ENCODE data around the gene WSB2. TPM values are rescaled to one million over a fixed set of nuclear protein-coding genes. Genes with fewer than 3 reads are reported as not detected.

The WSB2 gene
- total and polyA plus RNA-seq, 2 experiments from 2014 or later, result 51.5 to 86.2 TPM

DNA sequence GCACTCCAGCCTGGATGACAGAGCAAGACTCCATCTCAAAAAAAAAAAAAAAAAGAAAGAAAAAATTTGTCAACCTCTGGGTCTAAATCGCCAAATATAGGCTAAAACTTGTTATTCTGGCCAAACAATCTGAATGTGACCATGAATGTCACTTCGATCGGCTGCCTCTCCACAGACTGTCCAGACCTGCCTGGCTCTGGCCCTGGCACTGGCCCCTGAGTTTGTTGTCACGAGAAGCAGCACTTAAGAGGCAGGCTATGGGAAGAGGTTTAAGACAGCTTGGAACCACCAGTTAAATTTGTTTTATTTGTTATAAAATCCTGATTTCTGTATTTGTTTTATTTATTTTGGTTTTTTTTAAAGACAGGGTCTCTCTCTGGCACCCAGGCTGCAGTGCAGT is 14.5 kb downstream of the WSB2 start:
- H3K4me1 ChIP-seq (ENCODE audit: insufficient read depth), result peaks cover under 1% of the 10 kb centered on the region
- H3K9me3 ChIP-seq (ENCODE audit: low read depth), result no peaks in the 10 kb centered on the region
- H4K20me1 ChIP-seq (ENCODE audit: insufficient read depth, poor library complexity, severe bottlenecking), result peaks cover 2% of the 10 kb centered on the region
- TF ChIP-seq EZH2 (IDR thresholded peaks at IDR 0.05; ENCODE audit: borderline replicate concordance) (no peak), EZH2phosphoT487 (IDR thresholded peaks at IDR 0.05; ENCODE audit: low read depth, severe bottlenecking, unreplicated experiment) (no peak)
- TF ChIP-seq, protein P1, sequence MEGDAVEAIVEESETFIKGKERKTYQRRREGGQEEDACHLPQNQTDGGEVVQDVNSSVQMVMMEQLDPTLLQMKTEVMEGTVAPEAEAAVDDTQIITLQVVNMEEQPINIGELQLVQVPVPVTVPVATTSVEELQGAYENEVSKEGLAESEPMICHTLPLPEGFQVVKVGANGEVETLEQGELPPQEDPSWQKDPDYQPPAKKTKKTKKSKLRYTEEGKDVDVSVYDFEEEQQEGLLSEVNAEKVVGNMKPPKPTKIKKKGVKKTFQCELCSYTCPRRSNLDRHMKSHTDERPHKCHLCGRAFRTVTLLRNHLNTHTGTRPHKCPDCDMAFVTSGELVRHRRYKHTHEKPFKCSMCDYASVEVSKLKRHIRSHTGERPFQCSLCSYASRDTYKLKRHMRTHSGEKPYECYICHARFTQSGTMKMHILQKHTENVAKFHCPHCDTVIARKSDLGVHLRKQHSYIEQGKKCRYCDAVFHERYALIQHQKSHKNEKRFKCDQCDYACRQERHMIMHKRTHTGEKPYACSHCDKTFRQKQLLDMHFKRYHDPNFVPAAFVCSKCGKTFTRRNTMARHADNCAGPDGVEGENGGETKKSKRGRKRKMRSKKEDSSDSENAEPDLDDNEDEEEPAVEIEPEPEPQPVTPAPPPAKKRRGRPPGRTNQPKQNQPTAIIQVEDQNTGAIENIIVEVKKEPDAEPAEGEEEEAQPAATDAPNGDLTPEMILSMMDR (IDR thresholded peaks at IDR 0.05; ENCODE audit: poor library complexity), result no peak
- no peaks in the 10 kb centered on the region for H3K27me3 ChIP-seq
- H3K9me2 ChIP-seq (replicated peaks; ENCODE audit: insufficient read depth), result no peaks in the 10 kb centered on the region
- DNase-seq (ENCODE audit: low spot score), result no peak
- no peak overlapping the region for H3K27ac ChIP-seq
- peaks cover 61% of the 10 kb centered on the region for H3K79me2 ChIP-seq
- H3K36me3 ChIP-seq (replicated peaks; ENCODE audit: insufficient read depth, low read depth), result no peaks in the 10 kb centered on the region
- H3K4me2 ChIP-seq, result no peak overlapping the region
- 97% methylated on average over 4 of the region's 4 CpGs for WGBS (ENCODE audit: low lambda C conversion rate, missing lambda C conversion rate)
- no peak overlapping the region for H3K4me3 ChIP-seq
- H2AFZ ChIP-seq, result no peak overlapping the region

DNA sequence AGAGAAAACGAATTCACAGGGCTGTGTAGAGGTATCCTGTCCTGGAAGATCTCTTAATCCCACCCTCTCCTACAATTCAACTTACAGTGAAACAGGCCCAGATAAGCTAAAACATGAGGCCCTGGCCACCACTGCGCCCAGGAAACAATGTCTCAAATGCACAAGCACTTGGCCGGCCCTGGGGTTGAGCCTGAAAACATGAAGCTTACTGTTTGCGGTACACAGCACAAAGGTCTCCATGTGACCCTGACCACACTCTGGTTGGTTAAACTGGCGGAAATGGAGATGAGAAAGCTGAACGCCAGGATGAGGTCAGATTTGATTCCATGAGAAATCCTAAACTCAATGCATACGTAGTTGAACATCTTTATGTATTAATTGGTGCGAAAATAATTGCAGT is 16.4 kb downstream of the WSB2 start:
- no peaks in the 10 kb centered on the region for H3K9me3 ChIP-seq (ENCODE audit: low read depth)
- no peak overlapping the region for H3K4me2 ChIP-seq
- H3K36me3 ChIP-seq (replicated peaks; ENCODE audit: insufficient read depth, low read depth), result no peaks in the 10 kb centered on the region
- DNase-seq (ENCODE audit: low spot score), result no peak
- H4K20me1 ChIP-seq (ENCODE audit: insufficient read depth, poor library complexity, severe bottlenecking), result peaks cover 2% of the 10 kb centered on the region
- 94% methylated on average over 8 of the region's 8 CpGs for WGBS (ENCODE audit: low lambda C conversion rate, missing lambda C conversion rate)
- H3K4me1 ChIP-seq (ENCODE audit: insufficient read depth), result no peaks in the 10 kb centered on the region
- peaks cover 44% of the 10 kb centered on the region for H3K79me2 ChIP-seq
- no peaks in the 10 kb centered on the region for H3K9me2 ChIP-seq (replicated peaks; ENCODE audit: insufficient read depth)
- no peaks in the 10 kb centered on the region for H3K27me3 ChIP-seq
- no peak overlapping the region for H2AFZ ChIP-seq
- TF ChIP-seq EZH2phosphoT487 (IDR thresholded peaks at IDR 0.05; ENCODE audit: low read depth, severe bottlenecking, unreplicated experiment), result no peak
- no peak overlapping the region for H3K4me3 ChIP-seq
- no peak overlapping the region for H3K27ac ChIP-seq

DNA sequence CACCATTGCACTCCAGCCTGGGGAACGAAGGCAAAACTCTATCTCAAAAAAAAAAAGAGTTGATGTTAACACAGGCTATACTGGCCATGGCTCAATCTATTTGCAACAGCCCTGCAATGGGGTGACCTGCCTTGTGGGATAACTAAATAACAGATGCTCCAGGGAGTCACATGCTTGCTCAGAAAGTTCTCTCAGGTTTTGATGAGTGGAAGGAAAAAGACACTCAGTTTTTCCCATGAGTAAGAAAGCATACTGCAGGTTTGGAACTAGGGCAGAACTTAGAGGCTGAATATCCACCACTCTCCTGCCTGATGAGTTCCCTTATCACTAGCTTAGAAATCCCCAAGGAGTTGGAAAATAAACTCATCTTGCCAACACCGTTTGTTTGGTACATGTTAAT is 16.9 kb downstream of the WSB2 start:
- H3K27ac ChIP-seq, result no peak overlapping the region
- peaks cover 2% of the 10 kb centered on the region for H4K20me1 ChIP-seq (ENCODE audit: insufficient read depth, poor library complexity, severe bottlenecking)
- H3K36me3 ChIP-seq (replicated peaks; ENCODE audit: insufficient read depth, low read depth), result no peaks in the 10 kb centered on the region
- H3K9me3 ChIP-seq (ENCODE audit: low read depth), result no peaks in the 10 kb centered on the region
- H3K4me1 ChIP-seq (ENCODE audit: insufficient read depth), result no peaks in the 10 kb centered on the region
- no peak overlapping the region for H3K4me3 ChIP-seq
- no peak for DNase-seq (ENCODE audit: low spot score)
- 89% methylated on average over 2 of the region's 2 CpGs for WGBS (ENCODE audit: low lambda C conversion rate, missing lambda C conversion rate)
- no peak overlapping the region for H2AFZ ChIP-seq
- H3K9me2 ChIP-seq (replicated peaks; ENCODE audit: insufficient read depth), result no peaks in the 10 kb centered on the region
- H3K79me2 ChIP-seq, result peaks cover 39% of the 10 kb centered on the region
- H3K4me2 ChIP-seq, result no peak overlapping the region
- H3K27me3 ChIP-seq, result no peaks in the 10 kb centered on the region
- TF ChIP-seq EZH2phosphoT487 (IDR thresholded peaks at IDR 0.05; ENCODE audit: low read depth, severe bottlenecking, unreplicated experiment) (no peak), EZH2 (IDR thresholded peaks at IDR 0.05; ENCODE audit: borderline replicate concordance) (no peak)
- TF ChIP-seq, protein P1 (IDR thresholded peaks at IDR 0.05; ENCODE audit: poor library complexity), result no peak

DNA sequence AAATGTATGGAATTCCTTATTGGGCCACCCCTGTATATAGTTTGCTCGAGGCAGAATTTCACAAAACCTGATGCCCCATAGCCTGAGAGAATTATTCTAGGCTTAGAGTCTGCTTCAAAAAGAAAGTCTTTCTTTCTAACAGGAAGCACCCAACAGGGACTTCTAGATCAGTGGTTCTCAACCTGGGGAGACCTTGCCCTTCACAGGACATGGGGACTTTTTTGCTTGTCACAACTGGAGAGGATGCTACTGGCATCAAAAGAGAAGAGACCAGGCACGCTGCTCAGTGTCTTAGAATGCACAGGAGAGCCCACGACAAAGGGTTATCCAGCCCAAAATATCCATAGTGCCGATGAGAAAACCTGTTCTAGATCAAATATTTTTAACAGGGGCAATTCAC is 18.9 kb downstream of the WSB2 start:
- H3K27me3 ChIP-seq, result no peaks in the 10 kb centered on the region
- no peak overlapping the region for H3K4me2 ChIP-seq
- TF ChIP-seq, protein P1 (IDR thresholded peaks at IDR 0.05; ENCODE audit: poor library complexity), result no peak
- no peak for TF ChIP-seq EZH2phosphoT487 (IDR thresholded peaks at IDR 0.05; ENCODE audit: low read depth, severe bottlenecking, unreplicated experiment)
- no peak for TF ChIP-seq EZH2 (IDR thresholded peaks at IDR 0.05; ENCODE audit: borderline replicate concordance)
- no peaks in the 10 kb centered on the region for H3K4me1 ChIP-seq (ENCODE audit: insufficient read depth)
- H3K9me3 ChIP-seq (ENCODE audit: low read depth), result no peaks in the 10 kb centered on the region
- H2AFZ ChIP-seq, result no peak overlapping the region
- no peaks in the 10 kb centered on the region for H3K36me3 ChIP-seq (replicated peaks; ENCODE audit: insufficient read depth, low read depth)
- no peak for DNase-seq (ENCODE audit: low spot score)
- H3K4me3 ChIP-seq, result no peak overlapping the region
- no peaks in the 10 kb centered on the region for H3K9me2 ChIP-seq (replicated peaks; ENCODE audit: insufficient read depth)
- H3K79me2 ChIP-seq, result peaks cover 20% of the 10 kb centered on the region
- no peak overlapping the region for H3K27ac ChIP-seq
- H4K20me1 ChIP-seq (ENCODE audit: insufficient read depth, poor library complexity, severe bottlenecking), result peaks cover 2% of the 10 kb centered on the region
- 96% methylated on average over 4 of the region's 4 CpGs for WGBS (ENCODE audit: low lambda C conversion rate, missing lambda C conversion rate)
